GM23338 (cell line): ENCODE results near the gene BRME1. TPM values are rescaled to one million over a fixed set of nuclear protein-coding genes. Genes with fewer than 3 reads are reported as not detected.
A peak's percentile ranks its signal among the peaks of the same experiment; 100 is the strongest.

Source experiments
- ATAC-seq: fragments of 200-7000 bp; cut with Tn5 transposase; 3 replicates; pipeline ENCODE4 v1.9.1; 2020
- DNase-seq: peaks from one replicate; pipeline ENCODE4 v3.0.0-alpha.2; 2015; ENCODE audit warnings: low spot score
- H2AFZ ChIP-seq: fragments of 200-600 bp; sonication (generic); 2 replicates; pipeline ENCODE4 v1.8.0; 2016; ENCODE audit warnings: antibody characterized with exemption, mild to moderate bottlenecking, moderate library complexity
- H3F3A ChIP-seq: fragments of 200-600 bp; sonication (generic); replicated peaks from 2 replicates; pipeline ENCODE4 v1.8.0; 2017; ENCODE audit warnings: antibody characterized with exemption, mixed run types, low read depth
- H3K27ac ChIP-seq: fragments of 200-600 bp; sonication (generic); 2 replicates; pipeline ENCODE4 v1.6.1; 2016; ENCODE audit warnings: low read depth
- H3K27me3 ChIP-seq: fragments of 200-600 bp; sonication (generic); 2 replicates; pipeline ENCODE4 v1.8.0; 2016; ENCODE audit warnings: mild to moderate bottlenecking, mixed run types, moderate library complexity; ENCODE audit not compliant: insufficient read depth
- H3K36me3 ChIP-seq: fragments of 200-600 bp; sonication (generic); 2 replicates; pipeline ENCODE4 v1.8.0; 2016; ENCODE audit warnings: mild to moderate bottlenecking; ENCODE audit not compliant: insufficient read depth
- H3K4me1 ChIP-seq: fragments of 200-600 bp; sonication (generic); 2 replicates; pipeline ENCODE4 v1.8.0; 2016; ENCODE audit warnings: mild to moderate bottlenecking, moderate library complexity; ENCODE audit not compliant: insufficient read depth
- H3K4me2 ChIP-seq: fragments of 200-600 bp; sonication (generic); 2 replicates; pipeline ENCODE4 v1.7.1; 2017; ENCODE audit warnings: mixed run types
- H3K4me3 ChIP-seq: fragments of 200-600 bp; sonication (generic); 2 replicates; pipeline ENCODE4 v1.6.1; 2016; ENCODE audit warnings: mixed run types
- H3K79me2 ChIP-seq: fragments of 200-600 bp; sonication (generic); replicated peaks from 2 replicates; pipeline ENCODE4 v1.8.0; 2017; ENCODE audit warnings: mild to moderate bottlenecking; ENCODE audit not compliant: insufficient read depth
- H3K9me2 ChIP-seq: fragments of 200-600 bp; sonication (generic); 2 replicates; pipeline ENCODE4 v1.8.0; 2017; ENCODE audit not compliant: insufficient read depth
- H4K20me1 ChIP-seq: fragments of 200-600 bp; sonication (generic); replicated peaks from 2 replicates; pipeline ENCODE4 v1.8.0; 2017; ENCODE audit warnings: mild to moderate bottlenecking; ENCODE audit not compliant: insufficient read depth
- H3K27ac Mint-ChIP-seq: 2 replicates; pipeline ENCODE4 v1.8.0; 2020; ENCODE audit warnings: inconsistent platforms, mild to moderate bottlenecking, moderate library complexity, mixed read lengths
- H3K27me3 Mint-ChIP-seq: 3 replicates; pipeline ENCODE4 v1.8.0; 2022; ENCODE audit warnings: low read depth, mild to moderate bottlenecking, moderate library complexity, mixed read lengths, inconsistent platforms; ENCODE audit not compliant: insufficient read depth, poor library complexity
- H3K36me3 Mint-ChIP-seq: 3 replicates; pipeline ENCODE4 v1.8.0; 2021; ENCODE audit warnings: low read depth, mild to moderate bottlenecking, inconsistent platforms, moderate library complexity, mixed read lengths
- H3K4me1 Mint-ChIP-seq: 3 replicates; pipeline ENCODE4 v1.8.0; 2020; ENCODE audit warnings: mild to moderate bottlenecking, inconsistent platforms, mixed read lengths
- H3K4me3 Mint-ChIP-seq: 3 replicates; pipeline ENCODE4 v1.8.0; 2021; ENCODE audit warnings: moderate library complexity, mild to moderate bottlenecking, inconsistent platforms, mixed read lengths
- H3K9me3 Mint-ChIP-seq: 3 replicates; pipeline ENCODE4 v1.8.0; 2020; ENCODE audit warnings: moderate library complexity, mild to moderate bottlenecking, inconsistent platforms, mixed read lengths
- CREB1 ChIP-seq: fragments of 250-450 bp; sonication (Bioruptor Pico); IDR thresholded peaks from 2 replicates; pipeline ENCODE4 v1.5.0; 2020; ENCODE audit warnings: low read depth, mild to moderate bottlenecking, moderate library complexity
- CTCF ChIP-seq, 2 experiments: fragments of 200-600 bp in 1 of 2; sonication (generic) in 1 of 2; conservative IDR thresholded peaks; 2 replicates each; pipeline versions ENCODE4 v1.5.1 to v1.6.1; 2016 to 2017; ENCODE audit warnings: antibody characterized with exemption in 2 of 2, low read depth in 2 of 2, mild to moderate bottlenecking in 2 of 2, moderate library complexity in 1 of 2
- EZH2 ChIP-seq: fragments of 200-600 bp; sonication (generic); IDR thresholded peaks from one replicate; pipeline ENCODE4 v1.8.0; 2017; ENCODE audit warnings: antibody characterized with exemption, mild to moderate bottlenecking, low read depth; ENCODE audit not compliant: unreplicated experiment
- EZH2phosphoT487 ChIP-seq: fragments of 200-600 bp; sonication (generic); IDR thresholded peaks from one replicate; pipeline ENCODE4 v1.8.1; 2018; ENCODE audit warnings: antibody characterized with exemption; ENCODE audit not compliant: unreplicated experiment
- JUNB ChIP-seq: IDR thresholded peaks from one replicate; pipeline ENCODE4 v1.6.1; 2016; ENCODE audit warnings: antibody characterized with exemption; ENCODE audit not compliant: unreplicated experiment
- NANOG ChIP-seq: IDR thresholded peaks from 2 replicates; pipeline ENCODE4 v1.6.1; 2016; ENCODE audit warnings: antibody characterized with exemption, borderline replicate concordance
- POLR2AphosphoS5 ChIP-seq: IDR thresholded peaks from 2 replicates; pipeline ENCODE4 v1.6.1; 2016; ENCODE audit warnings: antibody characterized with exemption, low read depth
- REST ChIP-seq: IDR thresholded peaks from one replicate; pipeline ENCODE4 v1.6.1; 2018; ENCODE audit warnings: antibody characterized with exemption; ENCODE audit not compliant: unreplicated experiment
- STAT1 ChIP-seq: IDR thresholded peaks from one replicate; pipeline ENCODE4 v1.6.1; 2016; ENCODE audit warnings: antibody characterized with exemption; ENCODE audit not compliant: unreplicated experiment
- ZNF114 ChIP-seq: fragments of 250-450 bp; sonication (Bioruptor Pico); IDR thresholded peaks from 2 replicates; pipeline ENCODE4 v1.5.0; 2020; ENCODE audit warnings: mild to moderate bottlenecking, moderate library complexity
- ZNF331 ChIP-seq: fragments of 250-450 bp; sonication (Bioruptor Pico); IDR thresholded peaks from 2 replicates; pipeline ENCODE4 v1.5.0; 2020; ENCODE audit warnings: low read depth, mild to moderate bottlenecking, moderate library complexity
- ZNF462 ChIP-seq: fragments of 250-450 bp; sonication (Bioruptor Pico); IDR thresholded peaks from 2 replicates; pipeline ENCODE4 v1.5.0; 2020; ENCODE audit warnings: mild to moderate bottlenecking, moderate library complexity
- polyA plus RNA-seq: library from polyadenylated mRNA; unstranded; fragments of >200 nt; fragmentation: Nextera tagmentation; extraction: Ambion mirVana; gene quantifications from 2 replicates; pipeline ENCODE4 v1.2.1, GENCODE V29; 2016
- total RNA-seq: library from RNA; depleted of rRNA; stranded (reverse); fragments of >200 nt; shearing (Covaris generic); gene quantifications from 2 replicates; pipeline ENCODE4 v1.2.3, GENCODE V29; 2014
- TF ChIP-seq, protein P1 (sequence below): IDR thresholded peaks from 2 replicates; pipeline ENCODE4 v1.6.1; 2016; ENCODE audit warnings: antibody characterized with exemption

Gene BRME1
- total and polyA plus RNA-seq, 2 experiments from 2014 or later = 3.9 to 4.0 TPM

GRCh38 chr19:13918726-13919411, 13.0 kb upstream of the BRME1 start:
- Histone ChIP-seq H3K36me3 (peaks cover 11% of the 10 kb centered on the region), H3K4me1 (no peaks in the 10 kb centered on the region), H4K20me1 (peaks cover 4% of the 10 kb centered on the region), H3F3A (no peaks in the 10 kb centered on the region), H3K27ac (no peak overlapping the region), H2AFZ (no peak overlapping the region), H3K27me3 (no peaks in the 10 kb centered on the region), H3K9me2 (no peaks in the 10 kb centered on the region), H3K4me2 (no peak overlapping the region), H3K4me3 (no peak overlapping the region), H3K79me2 (no peaks in the 10 kb centered on the region)
- Mint-ChIP-seq H3K4me1 (no peaks in the 10 kb centered on the region), H3K4me3 (no peak overlapping the region), H3K36me3 (peaks cover 63% of the 10 kb centered on the region), H3K27me3 (peaks cover 5% of the 10 kb centered on the region), H3K27ac (no peak overlapping the region), H3K9me3 (peaks cover 9% of the 10 kb centered on the region; the same call in 2 of the 3 replicates)
- peak; percentile 82 for ATAC-seq
- peak; percentile 50 for DNase-seq
- TF ChIP-seq EZH2phosphoT487 = no peak
- TF ChIP-seq, protein P1, sequence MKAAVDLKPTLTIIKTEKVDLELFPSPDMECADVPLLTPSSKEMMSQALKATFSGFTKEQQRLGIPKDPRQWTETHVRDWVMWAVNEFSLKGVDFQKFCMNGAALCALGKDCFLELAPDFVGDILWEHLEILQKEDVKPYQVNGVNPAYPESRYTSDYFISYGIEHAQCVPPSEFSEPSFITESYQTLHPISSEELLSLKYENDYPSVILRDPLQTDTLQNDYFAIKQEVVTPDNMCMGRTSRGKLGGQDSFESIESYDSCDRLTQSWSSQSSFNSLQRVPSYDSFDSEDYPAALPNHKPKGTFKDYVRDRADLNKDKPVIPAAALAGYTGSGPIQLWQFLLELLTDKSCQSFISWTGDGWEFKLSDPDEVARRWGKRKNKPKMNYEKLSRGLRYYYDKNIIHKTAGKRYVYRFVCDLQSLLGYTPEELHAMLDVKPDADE = no peak
- no peak for TF ChIP-seq REST
- no peak for TF ChIP-seq ZNF331
- TF ChIP-seq ZNF114 = no peak
- no peak for TF ChIP-seq EZH2
- TF ChIP-seq STAT1 = no peak
- TF ChIP-seq CTCF (conservative IDR thresholded peaks at IDR 0.05; ENCODE audit: low read depth in 2 of 2) = no peak
- no peak for TF ChIP-seq POLR2AphosphoS5
- TF ChIP-seq NANOG = no peak
- TF ChIP-seq JUNB = no peak
- no peak for TF ChIP-seq ZNF462 (CRISPR knock-in tag)
- TF ChIP-seq CREB1 = no peak
